Activated CD4-positive, alpha-beta T cell treated with anti-CD3 and anti-CD28 coated beads, Interleukin-2, amount 50 U/mL, for 24 hours (primary cell): Measurements from ENCODE around the gene ZNF121.
"Not testable (repeated sequence)": the region's sequence is repeated elsewhere in the genome, so short reads cannot be mapped to it uniquely, and the experiment has no call there.

Experiments used
- DNase-seq, 2 donors: peaks; one replicate each; pipeline ENCODE4 v3.0.0-alpha.2; 2020; ENCODE audit warnings: low read depth in 1 of 2, low spot score in 1 of 2

Gene ZNF121

GRCh38 chr19:9584073-9584833, at the start of gene ZNF121:
ZNF121 (minus strand) TSS chr19:9584504; CDS start chr19:9568097, 16,407 bp downstream.
- DNase-seq = peak; percentile 77 to 80

GRCh38 chr19:9627856-9628255, 43.6 kb upstream of the ZNF121 start:
- DNase-seq = no peak

GRCh38 chr19:9622531-9622930, 38.2 kb upstream of the ZNF121 start:
- DNase-seq = no peak

GRCh38 chr19:9621156-9622037, 37.1 kb upstream of the ZNF121 start, which contains the start of gene ZNF561:
ZNF561 (minus strand) TSS chr19:9621232; CDS start chr19:9619456, 1,776 bp downstream.
- DNase-seq = peak; percentile 74 to 87

GRCh38 chr19:9620842-9621155, 36.5 kb upstream of the ZNF121 start:
- no peak for DNase-seq

GRCh38 chr19:9615844-9616243, 31.5 kb upstream of the ZNF121 start:
- DNase-seq = no peak

GRCh38 chr19:9610484-9611113, 26.3 kb upstream of the ZNF121 start:
- no peak for DNase-seq

GRCh38 chr19:9608912-9609311, 24.6 kb upstream of the ZNF121 start:
- no peak for DNase-seq

GRCh38 chr19:9597027-9597426, 12.7 kb upstream of the ZNF121 start:
- no peak for DNase-seq

- DNase-seq = peak; percentile 51 to 72
Observed at GRCh38 chr19:9586764-9587163, 2.5 kb upstream of the ZNF121 start.

GRCh38 chr19:9582081-9582725, 2.1 kb downstream of the ZNF121 start:
- DNase-seq = not testable (repeated sequence)

- DNase-seq = no peak
Observed at GRCh38 chr19:9580728-9581127, 3.6 kb downstream of the ZNF121 start.

GRCh38 chr19:9570255-9570654, 14.0 kb downstream of the ZNF121 start:
- DNase-seq = no peak

- DNase-seq = no peak
Observed at GRCh38 chr19:9566729-9567128, 17.6 kb downstream of the ZNF121 start.

GRCh38 chr19:9565900-9566705, 18.2 kb downstream of the ZNF121 start:
- DNase-seq = no peak

- no peak for DNase-seq
Observed at GRCh38 chr19:9552536-9553274, 31.6 kb downstream of the ZNF121 start.

- DNase-seq = no peak
Observed at GRCh38 chr19:9547870-9548269, 36.4 kb downstream of the ZNF121 start.

GRCh38 chr19:9541281-9541680, 43.0 kb downstream of the ZNF121 start:
- not testable (repeated sequence) for DNase-seq

GRCh38 chr19:9539921-9540320, 44.4 kb downstream of the ZNF121 start:
- DNase-seq = not testable (repeated sequence)

- not testable (repeated sequence) for DNase-seq
Observed at GRCh38 chr19:9539201-9539600, 45.1 kb downstream of the ZNF121 start.
